ENCODE data around the gene MRAP.

GRCh38 chr21:32300117-32300681, 1.5 kb downstream of the MRAP start:
- TF ChIP-seq EZH2 (optimal IDR thresholded peaks at IDR 0.05; ENCODE audit: low read depth, low read length): no peak
- TF ChIP-seq CTCF (IDR thresholded peaks at IDR 0.05; ENCODE audit: low read length): no peak
- TF ChIP-seq EZH2phosphoT487 (IDR thresholded peaks at IDR 0.05; ENCODE audit: low read length): no peak
